GM19035 (cell line): ENCODE results near the gene OPTC.

Experiments used
- ATAC-seq: cut with Tn5 transposase; IDR thresholded peaks from one replicate; pipeline ENCODE4 v1.9.1; 2021; ENCODE audit not compliant: unreplicated experiment

The OPTC gene

DNA sequence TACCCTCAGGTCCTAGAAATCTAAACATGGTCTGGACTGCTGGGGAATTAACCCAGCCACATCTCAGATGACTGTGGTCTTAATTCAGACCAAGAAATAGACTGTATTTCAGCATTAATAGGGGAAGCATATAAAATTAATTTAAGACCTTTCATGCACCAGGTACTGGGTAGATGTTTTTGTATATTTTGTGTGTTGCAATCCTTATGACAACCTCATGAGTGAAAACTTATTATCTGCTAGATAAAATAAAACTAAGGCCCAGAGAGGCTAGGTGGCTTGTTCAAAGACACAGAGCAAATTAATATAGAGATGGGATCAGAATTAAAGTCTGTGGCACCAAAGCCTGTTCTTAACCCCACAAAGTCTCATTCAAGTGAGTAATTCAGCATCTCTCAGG lies 40.1 kb downstream of the OPTC start:
- no peak for ATAC-seq

DNA sequence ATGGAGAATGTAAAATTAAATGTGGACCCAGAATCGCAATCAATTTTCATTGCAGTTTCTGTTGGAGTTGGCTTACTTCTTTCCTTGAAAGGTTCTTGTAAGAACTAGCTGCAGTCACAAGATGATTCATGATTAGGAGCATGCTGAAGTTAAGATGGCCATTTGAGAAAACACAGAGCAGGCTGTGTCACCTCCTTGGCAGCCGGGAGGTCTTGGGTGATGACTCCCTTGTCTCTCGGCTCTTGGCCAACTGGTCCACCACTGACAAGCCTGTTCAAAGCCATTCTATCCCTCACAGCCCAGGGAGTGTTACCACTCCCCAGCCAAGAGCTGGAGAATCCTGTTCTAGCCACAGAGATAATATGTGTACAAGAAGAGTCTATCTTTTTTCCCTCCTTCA lies 40.6 kb downstream of the OPTC start:
- ATAC-seq, result no peak

DNA sequence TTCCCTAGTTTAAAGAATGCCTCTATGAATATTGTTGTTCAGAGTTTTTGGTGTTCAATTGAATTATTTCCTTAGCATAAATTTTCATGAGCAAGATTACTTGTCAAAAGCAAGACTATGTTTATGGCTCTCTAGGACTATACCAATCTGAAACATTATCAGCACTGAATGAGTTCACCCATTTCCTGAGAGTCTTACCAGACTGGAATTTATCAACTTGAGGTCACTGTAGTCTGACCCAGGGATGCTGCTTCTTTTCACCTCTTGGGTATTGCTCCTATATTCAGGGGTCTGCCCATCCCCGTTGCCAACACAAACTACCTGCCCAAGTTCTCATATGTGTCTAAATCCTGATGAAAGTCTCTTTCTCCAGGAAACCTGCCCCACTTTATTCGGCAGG lies 42.6 kb downstream of the OPTC start:
- ATAC-seq, result no peak

DNA sequence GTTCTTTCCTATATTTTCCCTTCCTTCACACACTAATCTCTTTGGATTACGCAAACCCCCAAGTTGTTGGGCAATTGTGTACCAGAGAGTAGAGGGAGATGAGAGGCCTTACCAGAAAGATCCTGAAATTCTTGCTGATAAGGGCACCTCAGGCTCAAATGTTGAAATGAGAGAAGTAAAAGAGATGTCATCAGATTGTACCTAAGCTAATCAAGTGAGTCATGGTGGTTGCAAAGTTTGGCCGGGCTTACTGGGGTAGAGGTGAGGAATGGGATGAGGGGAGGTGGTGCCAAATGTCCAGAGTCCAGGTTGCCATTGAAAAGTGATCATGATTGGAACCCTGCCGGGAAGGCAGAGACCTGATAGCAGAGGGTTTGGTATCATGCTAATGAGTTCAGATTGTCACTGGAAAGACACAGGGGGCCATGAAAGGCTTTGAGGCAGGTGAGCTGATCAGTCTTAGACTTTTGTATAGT lies 43.1 kb downstream of the OPTC start:
- no peak for ATAC-seq

DNA sequence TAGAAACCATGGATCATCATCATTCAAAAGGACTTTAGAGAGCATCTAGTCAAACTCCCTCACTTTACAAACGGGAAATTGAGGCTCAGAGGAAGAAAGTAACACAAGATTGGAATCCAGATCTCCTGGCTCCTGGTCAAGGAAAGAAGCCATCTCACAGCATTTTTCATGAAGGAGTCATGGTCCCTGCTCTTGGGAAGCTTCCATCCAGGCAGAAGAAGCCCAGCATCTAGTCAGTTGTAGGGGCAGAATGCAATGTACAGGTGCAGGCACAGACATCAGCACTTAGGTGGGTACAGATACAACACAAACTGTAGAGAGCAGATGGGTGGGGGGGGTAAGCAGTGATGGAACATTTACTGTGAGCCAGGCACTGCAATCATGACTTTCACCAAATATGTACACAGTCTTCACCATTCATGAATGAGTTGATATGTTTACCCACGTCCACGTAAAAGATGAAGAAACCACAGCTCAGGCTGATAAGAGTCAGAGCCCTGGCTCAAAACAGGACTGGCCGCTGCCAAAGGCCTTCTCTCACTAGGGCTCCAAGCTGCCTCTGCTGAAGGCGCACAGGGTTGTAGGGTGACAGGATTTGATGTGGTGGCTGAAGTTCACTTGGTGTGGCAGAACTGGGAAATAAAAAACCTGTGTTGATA lies 44.0 kb downstream of the OPTC start:
- no peak for ATAC-seq

DNA sequence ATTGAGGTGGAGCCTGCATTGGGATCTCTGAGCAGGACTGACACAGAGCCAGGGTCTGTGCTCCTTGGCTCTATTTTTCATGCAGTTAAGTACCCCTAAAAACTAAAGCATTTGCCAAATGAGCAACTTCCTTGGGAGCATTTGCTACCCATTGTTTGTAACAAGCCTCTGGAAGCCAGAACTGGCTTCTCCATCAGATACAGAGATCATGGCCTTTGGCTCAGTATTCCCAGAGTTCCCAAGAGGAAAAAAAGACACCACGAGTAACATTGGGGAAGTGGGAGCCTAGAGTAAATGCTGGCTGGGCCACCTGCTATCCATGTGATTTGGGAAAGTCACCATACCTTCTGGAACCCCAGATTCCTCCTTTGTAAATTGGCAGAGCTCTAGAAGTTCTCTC lies 44.8 kb downstream of the OPTC start:
- ATAC-seq, result no peak

DNA sequence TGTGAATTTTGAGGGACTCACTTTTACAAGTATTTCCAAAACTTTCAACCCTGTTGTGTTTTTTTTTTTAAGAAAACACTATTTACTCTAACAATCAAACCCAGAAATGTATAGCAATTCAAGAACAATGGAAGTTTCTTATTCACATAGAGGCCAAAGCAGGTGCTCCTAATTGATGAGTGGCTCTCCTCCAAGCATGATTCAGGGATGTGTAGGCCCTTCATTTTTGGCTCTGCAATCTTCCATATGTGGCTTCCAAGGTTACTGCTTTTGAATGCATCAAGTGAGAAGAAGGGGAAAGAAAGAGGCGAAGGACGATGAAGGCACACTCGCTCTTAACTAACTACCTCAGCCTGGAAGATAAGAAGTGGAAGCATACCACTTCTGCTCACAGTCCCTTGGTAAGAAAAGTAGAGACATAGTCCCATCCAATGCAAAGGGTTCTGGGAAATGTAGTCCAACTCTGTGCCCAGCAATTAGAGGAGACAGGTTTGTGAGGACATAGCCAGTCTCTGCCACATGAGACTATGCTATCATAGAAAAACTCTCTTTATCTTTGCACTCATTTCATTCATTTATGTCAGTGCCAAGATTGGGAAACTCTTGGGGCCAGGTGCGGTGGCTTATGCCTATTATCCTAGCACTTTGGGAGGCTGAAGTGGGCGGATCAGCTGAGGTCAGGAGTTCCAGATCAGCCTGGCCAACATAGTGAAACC lies 46.0 kb downstream of the OPTC start:
- no peak for ATAC-seq

DNA sequence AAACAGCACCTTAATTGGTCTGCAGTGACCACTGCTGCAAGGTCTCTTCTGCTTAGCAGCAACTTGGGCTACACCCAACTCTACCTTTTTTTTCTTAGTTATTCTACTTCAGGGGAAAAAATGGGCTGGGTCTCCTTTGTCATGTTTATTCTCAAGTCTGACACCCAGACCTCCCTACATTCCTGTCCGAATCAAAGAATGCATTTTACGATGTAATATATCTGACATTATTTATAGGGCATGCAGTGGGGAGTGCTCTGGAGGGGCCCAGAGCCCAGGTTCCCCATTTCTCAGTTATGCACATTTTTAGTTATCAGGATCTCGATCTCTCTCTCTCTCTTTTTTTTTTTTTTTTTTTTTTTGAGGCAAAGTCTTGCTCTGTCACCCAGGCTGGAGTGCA lies 50.5 kb downstream of the OPTC start:
- no peak for ATAC-seq

DNA sequence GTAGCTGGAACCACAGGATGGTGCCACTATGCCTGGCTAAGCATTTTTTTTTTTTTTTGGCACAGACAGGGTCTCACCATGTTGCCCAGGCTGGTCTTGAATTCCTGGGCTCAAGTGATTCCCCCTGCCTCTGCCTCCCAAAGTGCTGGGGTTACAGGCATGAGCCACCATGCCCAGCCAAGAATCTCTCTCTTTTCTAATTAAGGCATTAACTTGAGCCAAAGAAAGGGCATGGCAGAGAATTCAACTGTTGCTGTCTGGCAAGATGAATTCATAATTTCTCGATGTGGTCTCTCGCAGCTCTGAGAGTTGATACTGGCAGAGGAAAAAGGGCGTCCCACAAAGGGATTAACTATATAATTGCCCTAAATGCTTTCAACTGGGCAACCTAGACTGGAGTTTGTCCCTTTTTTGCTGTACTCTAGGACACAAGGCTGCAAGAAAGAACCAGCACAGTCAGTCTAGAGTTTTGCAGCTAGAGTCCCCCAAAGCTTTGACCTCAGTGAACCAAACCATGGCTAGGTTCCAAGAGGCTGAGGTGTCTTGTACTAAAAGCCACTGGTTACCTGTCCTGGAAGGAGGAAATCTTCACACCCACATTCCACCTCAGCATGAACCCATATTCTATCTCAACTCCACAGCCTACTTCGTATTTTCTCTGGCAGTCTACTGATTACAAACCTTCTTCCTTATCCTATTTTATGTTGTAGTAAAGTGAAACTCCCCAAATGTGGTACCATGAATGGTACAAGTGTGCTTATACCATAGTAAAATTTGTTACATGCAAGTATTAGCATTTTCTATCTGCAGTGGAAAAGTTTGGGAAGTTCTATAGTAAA lies 51.2 kb downstream of the OPTC start:
- ATAC-seq, result no peak

DNA sequence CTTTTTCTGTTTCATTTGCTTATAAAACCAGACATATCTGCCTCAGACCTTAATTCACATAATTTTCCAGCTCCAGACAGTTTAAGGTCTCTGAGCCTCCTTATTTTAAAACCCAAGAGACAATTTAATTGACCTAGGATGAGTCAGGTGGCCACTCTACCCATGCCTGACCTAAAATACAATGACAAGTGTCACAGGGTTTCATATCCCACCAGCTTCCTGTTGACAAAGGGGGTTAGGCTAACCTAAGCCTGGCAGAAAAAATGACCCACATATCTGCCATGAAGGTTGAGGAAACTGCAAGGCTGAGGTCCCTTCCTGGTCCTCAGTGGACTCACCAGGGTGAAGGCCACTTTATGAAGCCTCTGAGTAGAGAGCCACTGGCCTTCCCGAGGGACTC lies 52.3 kb downstream of the OPTC start:
- ATAC-seq, result no peak

DNA sequence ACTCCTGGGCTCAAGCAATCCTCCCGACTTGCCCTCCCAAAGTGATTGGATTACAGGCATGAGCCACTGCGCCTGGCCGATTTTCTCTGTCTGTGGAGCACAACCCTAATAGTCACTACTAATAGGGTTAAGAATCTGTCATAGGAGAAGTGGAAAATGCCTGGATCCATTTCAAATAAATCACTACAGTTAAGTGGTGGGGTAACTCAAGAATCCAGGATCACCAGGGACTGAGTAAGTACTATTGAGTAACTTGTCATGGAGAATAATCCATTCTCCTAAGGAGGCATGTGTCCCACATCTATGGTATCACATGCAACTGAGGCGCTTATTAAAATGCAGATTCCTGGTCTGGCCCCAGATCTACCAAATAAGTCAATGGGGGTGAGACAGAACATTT lies 53.2 kb downstream of the OPTC start:
- ATAC-seq, result no peak

DNA sequence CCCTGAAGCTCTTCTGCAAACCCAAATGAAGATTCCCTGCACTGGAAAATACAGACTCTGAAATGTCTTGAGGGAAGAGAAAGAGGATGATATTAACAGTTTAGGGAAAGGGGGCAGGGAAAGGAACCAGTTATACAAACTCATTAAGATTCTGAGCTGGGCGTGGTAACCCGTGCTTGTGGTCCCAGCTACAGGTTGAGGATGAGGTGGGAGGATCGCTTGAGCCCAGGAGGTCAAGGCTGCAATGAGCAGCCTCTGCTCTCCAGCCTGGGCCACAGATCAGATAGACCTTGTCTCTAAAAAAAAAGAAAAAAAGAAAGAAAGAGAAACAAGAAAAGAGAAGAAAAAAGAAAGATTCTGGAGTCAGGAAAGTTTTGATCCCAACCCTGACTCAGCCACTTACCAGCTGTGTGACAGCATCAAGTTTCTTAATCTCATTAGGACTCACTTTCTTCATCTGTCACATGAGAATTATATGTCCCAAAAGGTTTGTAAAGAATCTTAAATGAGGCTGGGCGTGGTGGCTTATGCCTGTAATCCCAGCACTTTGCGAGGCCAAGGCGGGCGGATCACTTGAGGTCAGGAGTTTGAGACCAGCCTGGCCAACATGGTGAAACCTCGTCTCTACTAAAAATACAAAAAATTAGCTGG lies 53.9 kb downstream of the OPTC start:
- ATAC-seq, result no peak

DNA sequence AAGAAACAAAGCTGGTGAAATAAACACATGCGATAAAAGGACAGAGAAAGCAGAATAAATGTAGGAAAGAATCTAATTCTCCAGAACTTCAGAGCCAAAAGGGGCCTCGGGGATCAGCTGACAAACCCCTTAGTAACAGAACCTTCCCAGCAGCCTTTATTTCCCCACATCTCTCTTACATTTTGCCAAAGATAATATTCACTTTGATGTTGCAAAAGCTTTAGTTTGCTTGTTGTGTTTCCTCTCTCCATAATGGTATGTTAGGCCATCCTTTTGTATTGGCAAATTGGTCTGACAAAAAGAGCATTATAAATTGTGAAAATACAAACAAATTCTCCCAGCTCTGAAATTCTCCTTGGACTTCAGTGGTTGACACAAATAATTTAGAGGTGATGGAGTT lies 54.9 kb downstream of the OPTC start:
- ATAC-seq, result no peak

DNA sequence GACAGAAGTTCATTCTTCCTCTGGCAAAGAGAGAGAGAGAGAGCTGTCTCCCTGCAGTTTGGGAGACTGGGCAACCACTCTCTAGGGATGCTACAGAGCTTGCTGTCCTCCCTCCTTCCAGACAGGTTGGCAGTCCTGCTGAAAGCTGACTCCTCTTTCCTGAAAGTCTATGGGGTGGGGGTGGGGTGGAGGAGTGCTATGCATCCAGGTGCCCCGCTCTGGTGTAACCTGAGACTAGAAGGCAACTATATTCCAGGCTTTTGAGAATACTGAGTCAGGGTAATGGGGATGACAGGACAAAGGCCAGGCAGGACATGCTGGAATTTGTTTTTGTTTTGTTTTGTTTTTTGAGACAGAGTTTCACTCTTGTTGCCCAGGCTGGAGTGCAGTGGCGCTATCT lies 55.4 kb downstream of the OPTC start:
- ATAC-seq, result no peak

DNA sequence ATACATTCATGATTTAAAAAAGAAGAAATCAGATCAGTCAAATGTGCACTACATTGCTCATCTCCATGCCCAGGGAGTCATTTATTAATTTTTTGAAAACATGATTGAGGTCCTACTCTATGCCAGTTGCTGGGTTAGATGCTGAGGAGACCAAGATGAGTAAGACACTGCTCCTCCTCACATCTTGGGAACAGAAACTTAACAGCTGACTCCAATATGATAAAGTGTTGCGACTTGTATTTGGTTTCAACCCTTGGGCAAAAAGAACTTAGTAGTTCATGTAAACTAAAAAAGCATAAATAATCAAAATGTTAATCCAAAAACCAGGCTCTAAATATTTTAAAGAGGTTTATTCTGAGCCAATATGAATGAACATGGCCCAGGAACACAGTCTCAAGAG lies 56.9 kb downstream of the OPTC start:
- no peak for ATAC-seq

DNA sequence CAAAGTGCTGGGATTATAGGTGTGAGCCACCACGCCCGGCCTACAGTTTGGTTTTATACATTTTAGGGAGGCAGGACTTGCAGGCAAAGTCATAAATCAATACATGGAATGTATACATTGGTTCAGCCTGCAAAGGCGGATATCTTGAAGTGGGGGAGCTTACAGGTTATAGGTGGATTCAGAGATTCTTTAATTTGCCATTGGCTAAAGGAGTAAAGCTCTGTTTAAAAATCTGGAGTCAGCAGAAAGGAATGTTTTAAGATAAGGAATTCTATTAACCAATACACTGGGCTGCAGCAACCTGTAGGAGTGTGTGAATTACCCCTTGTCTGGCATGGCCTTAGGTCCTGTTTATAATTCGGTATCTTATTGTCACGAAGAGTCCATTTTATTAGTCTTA lies 57.6 kb downstream of the OPTC start:
- ATAC-seq, result no peak

DNA sequence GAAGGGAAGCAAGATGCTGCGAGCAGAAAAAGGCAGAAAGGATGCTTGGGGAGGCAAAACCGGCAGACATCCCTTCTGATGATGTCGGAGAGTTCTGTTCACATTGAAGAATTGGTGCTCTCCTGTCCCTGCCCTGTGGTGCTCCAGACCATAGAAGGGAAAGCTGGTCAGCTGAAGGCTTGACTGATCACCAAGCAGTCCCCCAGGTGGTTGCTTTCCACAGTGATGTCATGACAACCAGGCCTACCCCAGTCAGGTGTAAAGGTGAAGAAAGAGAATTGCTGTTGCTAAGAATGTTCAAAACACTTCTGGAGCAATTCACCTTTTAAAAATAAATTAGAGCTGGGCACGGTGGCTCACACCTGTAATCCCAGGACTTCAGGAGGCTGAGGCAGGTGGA lies 59.5 kb downstream of the OPTC start:
- ATAC-seq, result no peak

DNA sequence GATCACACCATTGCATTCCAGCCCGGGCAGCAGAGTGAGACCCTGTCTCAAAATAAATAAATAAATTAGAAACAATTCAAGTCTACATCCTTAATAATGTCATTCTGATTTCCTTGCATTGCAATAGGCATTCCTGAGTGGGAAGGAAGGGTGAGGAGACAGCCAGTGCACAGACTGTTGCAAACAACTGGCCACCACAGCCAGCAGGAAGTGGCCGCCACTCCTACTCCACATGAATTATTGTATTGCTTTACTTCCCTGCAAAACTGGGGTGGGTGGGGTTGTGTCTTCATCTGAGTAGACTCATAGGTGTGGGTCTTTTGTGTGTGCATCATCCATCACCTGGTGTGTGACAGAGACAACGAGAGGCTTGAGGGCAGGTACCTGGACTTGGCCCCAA lies 60.1 kb downstream of the OPTC start:
- no peak for ATAC-seq

DNA sequence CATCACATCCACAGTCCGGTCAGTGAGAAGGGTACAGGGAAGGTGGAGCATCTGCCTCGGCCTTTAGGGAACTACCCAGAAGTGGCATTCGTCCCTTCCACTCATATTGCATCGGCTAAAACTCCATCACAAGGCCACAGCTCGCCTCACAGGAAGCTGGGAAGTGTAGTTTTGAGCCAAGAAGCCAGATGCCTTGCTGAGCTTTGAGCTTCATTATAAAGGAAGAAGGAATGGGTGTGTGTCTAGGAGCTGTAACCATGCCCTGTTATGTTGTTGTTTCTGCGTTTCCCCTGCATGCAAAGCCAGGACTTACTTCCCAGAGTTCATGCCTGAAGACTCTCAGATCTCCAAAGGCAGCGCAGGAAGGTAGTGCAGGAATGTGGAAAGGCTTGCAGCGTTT lies 61.1 kb downstream of the OPTC start:
- no peak for ATAC-seq

DNA sequence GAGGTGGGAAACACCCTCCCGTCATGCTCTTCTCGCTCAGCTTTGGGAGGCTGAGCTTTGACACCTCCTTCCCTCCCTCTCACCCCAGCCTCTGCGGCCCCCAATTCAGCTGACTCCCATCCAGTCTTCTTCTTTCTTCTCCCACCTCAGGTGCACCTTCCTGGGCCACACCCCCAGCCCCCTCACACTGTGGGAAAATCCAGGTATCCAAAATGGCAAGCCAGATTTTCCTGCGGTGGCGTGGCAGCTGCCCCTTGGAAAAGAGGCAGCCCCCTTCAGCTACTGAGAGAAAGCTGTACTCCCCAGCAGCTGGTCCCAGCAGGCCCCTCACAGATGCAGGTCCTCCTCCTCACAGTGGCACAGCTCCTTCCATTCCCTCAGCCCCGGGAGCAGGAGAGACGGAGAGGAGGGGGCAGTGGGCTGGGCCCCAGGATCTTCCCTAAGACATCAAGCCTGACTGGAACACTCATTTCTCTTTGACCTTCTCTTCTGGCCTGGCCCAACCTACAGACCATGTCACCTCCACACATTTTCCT lies 61.6 kb downstream of the OPTC start:
- ATAC-seq, result no peak
